H1 (cell line): ENCODE results near the gene EIF1AX. TPM values are rescaled to one million over a fixed set of nuclear protein-coding genes. Genes with fewer than 3 reads are reported as not detected.

Experiments
- KDM1A ChIP-seq: fragments of 200-600, 300-600 bp; sonication (generic); IDR thresholded peaks from 2 replicates; pipeline ENCODE4 v1.7.1; 2016; ENCODE audit warnings: mild to moderate bottlenecking, low read length, borderline replicate concordance
- polyA plus RNA-seq, 7 experiments: library from polyadenylated mRNA; depleted of rRNA in 3 of 7; stranded (reverse) in 5 of 7; unstranded in 2 of 7; fragments of >200 nt in 5 of 7; fragments of 200-250 nt in 2 of 7; gene quantifications; 1 replicate in 5 of 7; 2 replicates in 1 of 7; 4 replicates in 1 of 7; pipeline versions ENCODE4 v1.2.1 to v1.2.3, GENCODE V29; 2011 to 2013; ENCODE audit warnings: missing spikeins in 2 of 7, mixed read lengths in 2 of 7
- total RNA-seq: library from RNA; stranded (reverse); fragmentation: NEBNext Ultra II Directional; extraction: Animal tissue kit (Norgen Biotek cat#: 25700); gene quantifications from 2 replicates; pipeline ENCODE4 v1.2.1, GENCODE V29; 2021

Gene EIF1AX
- total and polyA plus RNA-seq, 2 of the 8 experiments (the other 6 are each of a cell fraction or from before 2014, with no cell fraction given): 34.0 to 175 TPM

DNA sequence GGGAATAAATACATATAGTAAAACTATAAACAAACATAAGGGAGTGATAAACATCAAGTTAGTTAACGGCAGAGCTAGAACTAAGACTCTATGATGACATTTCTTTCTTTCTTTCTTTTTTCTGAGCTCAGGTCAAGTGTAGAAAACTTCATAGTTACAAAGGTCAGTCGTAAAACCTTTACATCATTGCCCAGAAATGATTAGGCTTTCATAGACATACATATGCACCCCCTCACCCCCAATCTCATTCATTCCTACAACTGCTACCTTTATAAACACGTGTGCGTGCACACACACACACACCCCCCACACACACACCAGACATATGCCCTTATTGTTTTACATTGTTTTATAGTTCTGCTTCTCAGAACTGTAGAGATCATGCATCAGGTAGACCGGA is 5.7 kb downstream of the EIF1AX start (continued):
- no peak for TF ChIP-seq KDM1A
